Fibroblast of lung (primary cell): ENCODE measurements around the gene AGBL4. TPM values are rescaled to one million over a fixed set of nuclear protein-coding genes. Genes with fewer than 3 reads are reported as not detected.
"Not testable (repeated sequence)": the region's sequence is repeated elsewhere in the genome, so short reads cannot be mapped to it uniquely, and the experiment has no call there.

Source experiments
- DNase-seq, 2 donors: peaks; one replicate each; pipeline versions ENCODE4 v3.0.0 to v3.0.0-alpha.2; 2010; ENCODE audit warnings: low read depth in 2 of 2
- H2AFZ ChIP-seq: 2 replicates; pipeline ENCODE4 v1.5.1; 2012; ENCODE audit warnings: low read length, control low read depth, inconsistent platforms
- H3K27ac ChIP-seq: 2 replicates; pipeline ENCODE4 v1.5.1; 2011; ENCODE audit warnings: low read length, control low read depth; ENCODE audit not compliant: insufficient read depth
- H3K27me3 ChIP-seq: 2 replicates; pipeline ENCODE4 v1.5.1; 2011; ENCODE audit warnings: mild to moderate bottlenecking, low read length; ENCODE audit not compliant: control insufficient read depth, insufficient read depth
- H3K36me3 ChIP-seq: 2 replicates; pipeline ENCODE4 v1.5.1; 2011; ENCODE audit warnings: low read length; ENCODE audit not compliant: control insufficient read depth, insufficient read depth
- H3K4me1 ChIP-seq: 2 replicates; pipeline ENCODE4 v1.5.1; 2011; ENCODE audit warnings: low read length; ENCODE audit not compliant: control insufficient read depth, insufficient read depth; ENCODE audit errors: extremely low read depth
- H3K4me2 ChIP-seq: 2 replicates; pipeline ENCODE4 v1.5.1; 2011; ENCODE audit warnings: low read length, control low read depth; ENCODE audit not compliant: insufficient read depth; ENCODE audit errors: extremely low read depth
- H3K4me3 ChIP-seq, 4 experiments: fragments of 200-600 bp in 1 of 4; sonication (generic) in 1 of 4; replicated peaks in 1 of 4; 2 replicates each; pipeline ENCODE4 v1.5.1; 2011 to 2016; ENCODE audit warnings: low read length in 4 of 4, low read depth in 3 of 4, mild to moderate bottlenecking in 3 of 4, control low read depth in 2 of 4, inconsistent platforms in 1 of 4, mixed read lengths in 1 of 4; ENCODE audit not compliant: insufficient read depth in 1 of 4; ENCODE audit errors: control extremely low read depth in 1 of 4
- H3K79me2 ChIP-seq: 2 replicates; pipeline ENCODE4 v1.5.1; 2012; ENCODE audit warnings: mild to moderate bottlenecking, low read length, inconsistent platforms; ENCODE audit not compliant: control insufficient read depth, insufficient read depth
- H3K9ac ChIP-seq: 2 replicates; pipeline ENCODE4 v1.5.1; 2011; ENCODE audit warnings: mild to moderate bottlenecking, low read length, control low read depth; ENCODE audit not compliant: insufficient read depth
- H3K9me3 ChIP-seq: 2 replicates; pipeline ENCODE4 v1.5.1; 2012; ENCODE audit warnings: low read depth, low read length; ENCODE audit not compliant: control insufficient read depth, insufficient read depth
- H4K20me1 ChIP-seq: 2 replicates; pipeline ENCODE4 v1.5.1; 2011; ENCODE audit warnings: low read length; ENCODE audit not compliant: control insufficient read depth, insufficient read depth; ENCODE audit errors: extremely low read depth
- EZH2 ChIP-seq: IDR thresholded peaks from 2 replicates; pipeline ENCODE4 v1.5.1; 2012; ENCODE audit warnings: low read length, control low read depth, mild to moderate bottlenecking; ENCODE audit errors: missing control alignments
- polyA plus RNA-seq, 2 donors: library from polyadenylated mRNA; depleted of rRNA in 1 of 2; stranded (reverse) in 1 of 2; unstranded in 1 of 2; fragments of >200 nt; gene quantifications; 2 replicates each; pipeline ENCODE4 v1.2.1, GENCODE V29; 2011 to 2012; ENCODE audit warnings: missing spikeins in 1 of 2
- total RNA-seq: library from RNA; depleted of rRNA; stranded (reverse); fragments of >200 nt; gene quantifications from 2 replicates; pipeline ENCODE4 v1.2.1, GENCODE V29; 2014
- TF ChIP-seq, protein P1 (sequence below), 2 donors: IDR thresholded peaks in 1 of 2; conservative IDR thresholded peaks in 1 of 2; 1 replicate in 1 of 2; 2 replicates in 1 of 2; pipeline ENCODE4 v1.5.1; 2011 to 2012; ENCODE audit warnings: low read length in 2 of 2, control low read depth in 1 of 2, inconsistent platforms in 1 of 2, low read depth in 1 of 2, mild to moderate bottlenecking in 1 of 2

The AGBL4 gene
- total and polyA plus RNA-seq, 2 donors (not counting 1 experiment from before 2014, with no cell fraction given) = not detected

DNA sequence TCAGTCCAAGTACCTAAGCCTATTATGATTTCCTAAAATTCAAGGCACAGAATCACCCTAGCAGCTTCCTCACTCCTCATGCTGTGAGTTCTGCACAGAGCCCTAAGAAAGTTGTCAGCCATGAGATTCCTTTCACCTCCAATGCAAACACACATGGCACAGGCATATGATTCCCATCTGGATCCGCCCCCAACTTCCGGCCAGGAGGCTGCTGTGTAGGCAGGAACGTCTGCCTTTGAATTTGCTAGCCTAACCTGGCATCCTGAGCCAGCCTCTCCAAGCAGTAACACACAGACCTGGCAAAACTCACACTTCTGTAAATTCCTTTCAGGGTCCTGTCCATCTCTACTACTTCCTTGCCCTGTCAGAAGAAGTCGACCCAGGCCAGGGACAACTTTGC lies 726.0 kb downstream of the AGBL4 start:
- Histone ChIP-seq H3K27ac (no peak overlapping the region), H2AFZ (no peak overlapping the region), H3K4me3 (no peak overlapping the region), H3K36me3 (no peaks in the 10 kb centered on the region), H3K4me2 (no peak overlapping the region), H3K4me1 (no peaks in the 10 kb centered on the region), H3K9me3 (no peaks in the 10 kb centered on the region), H3K79me2 (no peaks in the 10 kb centered on the region), H3K27me3 (no peaks in the 10 kb centered on the region), H3K9ac (no peak overlapping the region), H4K20me1 (no peaks in the 10 kb centered on the region)
- no peak for TF ChIP-seq EZH2
- TF ChIP-seq, protein P1, sequence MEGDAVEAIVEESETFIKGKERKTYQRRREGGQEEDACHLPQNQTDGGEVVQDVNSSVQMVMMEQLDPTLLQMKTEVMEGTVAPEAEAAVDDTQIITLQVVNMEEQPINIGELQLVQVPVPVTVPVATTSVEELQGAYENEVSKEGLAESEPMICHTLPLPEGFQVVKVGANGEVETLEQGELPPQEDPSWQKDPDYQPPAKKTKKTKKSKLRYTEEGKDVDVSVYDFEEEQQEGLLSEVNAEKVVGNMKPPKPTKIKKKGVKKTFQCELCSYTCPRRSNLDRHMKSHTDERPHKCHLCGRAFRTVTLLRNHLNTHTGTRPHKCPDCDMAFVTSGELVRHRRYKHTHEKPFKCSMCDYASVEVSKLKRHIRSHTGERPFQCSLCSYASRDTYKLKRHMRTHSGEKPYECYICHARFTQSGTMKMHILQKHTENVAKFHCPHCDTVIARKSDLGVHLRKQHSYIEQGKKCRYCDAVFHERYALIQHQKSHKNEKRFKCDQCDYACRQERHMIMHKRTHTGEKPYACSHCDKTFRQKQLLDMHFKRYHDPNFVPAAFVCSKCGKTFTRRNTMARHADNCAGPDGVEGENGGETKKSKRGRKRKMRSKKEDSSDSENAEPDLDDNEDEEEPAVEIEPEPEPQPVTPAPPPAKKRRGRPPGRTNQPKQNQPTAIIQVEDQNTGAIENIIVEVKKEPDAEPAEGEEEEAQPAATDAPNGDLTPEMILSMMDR (conservative IDR thresholded peaks at IDR 0.05 in 1 of 2, IDR thresholded peaks at IDR 0.05 in 1 of 2; ENCODE audit: low read depth in 1 of 2, low read length in 2 of 2) = no peak
- DNase-seq = no peak

DNA sequence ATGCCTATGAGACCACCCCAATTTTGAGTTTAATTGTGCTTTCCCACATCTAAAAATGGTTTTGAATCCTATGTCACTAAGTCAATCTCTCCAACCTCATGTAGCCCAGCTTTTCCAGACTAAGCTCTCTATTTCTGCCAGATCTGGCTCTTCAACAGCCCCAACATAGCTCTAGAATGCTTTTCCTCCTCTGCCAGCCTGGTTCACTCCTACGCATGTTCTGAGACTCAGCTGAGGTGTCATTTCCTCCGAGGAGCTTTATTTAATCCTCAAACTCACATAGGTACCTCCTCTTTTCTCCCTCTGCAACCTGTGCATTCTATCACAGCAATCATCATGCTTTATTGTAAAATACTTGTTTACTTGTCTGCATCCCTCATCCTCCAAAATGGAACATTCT lies 729.2 kb downstream of the AGBL4 start:
- Histone ChIP-seq H3K4me1 (no peaks in the 10 kb centered on the region), H3K9ac (no peak overlapping the region), H3K27ac (no peak overlapping the region), H3K79me2 (no peaks in the 10 kb centered on the region), H4K20me1 (no peaks in the 10 kb centered on the region), H3K36me3 (no peaks in the 10 kb centered on the region), H3K9me3 (no peaks in the 10 kb centered on the region), H2AFZ (no peak overlapping the region), H3K4me3 (no peak overlapping the region), H3K4me2 (no peak overlapping the region), H3K27me3 (no peaks in the 10 kb centered on the region)
- no peak for DNase-seq
- TF ChIP-seq, protein P1 (conservative IDR thresholded peaks at IDR 0.05 in 1 of 2, IDR thresholded peaks at IDR 0.05 in 1 of 2; ENCODE audit: low read depth in 1 of 2, low read length in 2 of 2) = no peak
- TF ChIP-seq EZH2 = no peak

DNA sequence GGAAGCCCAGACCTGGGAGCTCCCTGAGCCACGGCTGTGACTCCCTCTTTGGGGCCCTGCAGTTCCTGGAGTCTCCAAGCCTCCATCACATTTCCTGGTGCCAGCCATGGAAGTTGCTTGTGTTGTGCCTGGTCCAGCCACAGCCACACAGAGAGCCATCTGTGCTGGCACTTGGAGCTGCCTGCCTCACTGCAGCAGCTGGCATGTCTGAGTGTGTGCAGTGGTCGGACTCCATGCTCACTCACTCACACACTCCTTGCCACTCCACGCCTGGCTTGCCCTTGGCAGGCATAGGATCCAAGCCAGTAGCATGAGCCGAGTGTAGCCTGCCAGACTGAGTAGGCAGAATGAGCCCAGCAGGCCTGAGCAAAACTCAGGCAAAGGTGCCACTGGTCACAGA lies 730.7 kb downstream of the AGBL4 start:
- Histone ChIP-seq H3K36me3 (no peaks in the 10 kb centered on the region), H3K9ac (no peak overlapping the region), H3K4me1 (no peaks in the 10 kb centered on the region), H2AFZ (no peak overlapping the region), H3K4me3 (no peak overlapping the region), H4K20me1 (no peaks in the 10 kb centered on the region), H3K4me2 (no peak overlapping the region), H3K9me3 (no peaks in the 10 kb centered on the region), H3K27ac (no peak overlapping the region), H3K79me2 (no peaks in the 10 kb centered on the region), H3K27me3 (no peaks in the 10 kb centered on the region)
- DNase-seq = no peak
- TF ChIP-seq, protein P1 (conservative IDR thresholded peaks at IDR 0.05 in 1 of 2, IDR thresholded peaks at IDR 0.05 in 1 of 2; ENCODE audit: low read depth in 1 of 2, low read length in 2 of 2) = no peak
- no peak for TF ChIP-seq EZH2

DNA sequence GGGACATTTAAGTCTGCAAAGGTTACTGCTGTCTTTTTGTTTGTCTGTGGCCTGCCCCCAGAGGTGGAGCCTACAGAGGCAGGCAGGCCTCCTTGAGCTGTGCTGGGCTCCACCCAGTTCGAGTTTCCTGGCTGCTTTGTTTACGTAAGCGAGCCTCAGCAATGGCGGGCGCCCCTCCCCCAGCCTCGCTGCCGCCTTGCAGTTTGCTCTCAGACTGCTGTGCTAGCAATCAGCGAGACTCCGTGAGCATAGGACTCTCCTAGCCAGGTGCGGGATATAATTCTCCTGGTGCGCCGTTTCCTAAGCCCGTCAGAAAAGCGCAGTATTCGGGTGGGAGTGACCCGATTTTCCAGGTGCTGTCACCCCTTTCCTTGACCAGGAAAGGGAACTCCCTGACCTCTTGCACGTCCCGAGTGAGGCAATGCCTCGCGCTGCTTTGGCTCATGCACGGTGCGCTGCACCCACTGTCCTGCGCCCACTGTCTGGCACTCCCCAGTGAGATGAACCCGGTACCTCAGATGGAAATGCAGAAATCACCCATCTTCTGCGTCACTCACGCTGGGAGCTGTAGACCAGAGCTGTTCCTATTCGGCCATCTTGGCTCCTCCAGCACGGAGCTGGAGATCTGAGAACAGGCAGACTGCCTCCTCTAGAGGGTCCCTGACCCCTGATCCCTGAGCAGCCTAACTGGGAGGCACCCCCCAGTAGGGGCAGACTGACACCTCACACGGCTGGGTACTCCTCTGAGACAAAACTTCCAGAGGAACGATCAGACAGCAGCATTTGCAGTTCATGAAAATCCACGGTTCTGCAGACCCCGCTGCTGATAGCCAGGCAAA lies 766.3 kb downstream of the AGBL4 start:
- H4K20me1 ChIP-seq, H3K4me1 ChIP-seq, H3K27me3 ChIP-seq, H3K79me2 ChIP-seq, H3K9ac ChIP-seq, H2AFZ ChIP-seq, DNase-seq, H3K4me3 ChIP-seq, H3K27ac ChIP-seq, H3K9me3 ChIP-seq, H3K4me2 ChIP-seq, H3K36me3 ChIP-seq: not testable (repeated sequence)
